ENCODE data around the gene PRAC2.

The PRAC2 gene

DNA sequence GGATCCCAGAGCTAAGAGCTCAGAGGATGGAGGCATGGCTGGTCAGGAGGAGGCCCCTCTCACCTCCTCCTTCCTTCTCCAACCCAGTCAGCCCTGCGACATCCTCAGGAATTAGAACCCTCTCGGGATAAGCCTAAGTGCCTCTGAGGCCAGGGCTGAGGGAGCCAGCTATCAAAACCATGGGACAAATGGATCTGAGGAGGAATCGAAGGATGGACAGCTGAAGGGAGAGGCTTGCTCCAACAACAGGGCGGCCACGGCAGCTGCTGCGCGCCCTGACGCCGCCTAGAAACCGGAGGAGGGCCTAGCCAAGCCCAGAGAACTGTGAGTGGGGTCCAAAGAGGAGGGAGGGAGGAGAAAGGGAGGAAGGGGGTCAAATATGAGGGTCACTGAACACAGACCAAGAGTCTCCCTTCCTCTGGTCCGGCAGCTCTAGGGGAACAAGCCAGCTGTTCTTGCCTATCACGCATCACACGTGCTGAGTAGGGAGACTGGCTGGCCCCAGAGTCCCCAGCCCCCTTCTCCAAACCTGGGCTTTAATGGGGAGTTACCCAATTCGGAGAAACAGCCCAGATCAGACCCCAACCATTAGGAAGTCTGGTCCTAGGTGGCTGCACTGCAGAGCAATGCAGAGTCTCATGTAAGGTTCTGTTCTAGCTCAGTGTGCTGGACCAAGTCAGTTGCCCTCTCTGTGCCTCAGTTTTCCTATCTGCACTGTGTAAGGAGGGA is 11.5 kb downstream of the PRAC2 start:
- no peak for DNase-seq

DNA sequence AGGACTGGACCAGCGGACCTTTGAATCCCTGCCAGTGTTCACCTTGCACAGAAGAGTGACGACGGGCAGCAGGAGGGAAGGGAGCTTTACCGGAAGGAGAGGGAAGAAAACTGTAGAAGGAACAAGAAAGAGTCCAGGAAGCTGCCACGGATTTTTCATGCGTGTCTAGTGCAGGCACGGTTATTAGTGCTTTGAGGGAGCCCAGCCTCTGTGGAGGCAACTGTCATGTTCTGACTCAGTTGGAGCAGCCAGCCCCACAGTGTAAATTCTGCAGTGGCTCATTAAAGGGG is 12.0 kb downstream of the PRAC2 start:
- no peak for DNase-seq

DNA sequence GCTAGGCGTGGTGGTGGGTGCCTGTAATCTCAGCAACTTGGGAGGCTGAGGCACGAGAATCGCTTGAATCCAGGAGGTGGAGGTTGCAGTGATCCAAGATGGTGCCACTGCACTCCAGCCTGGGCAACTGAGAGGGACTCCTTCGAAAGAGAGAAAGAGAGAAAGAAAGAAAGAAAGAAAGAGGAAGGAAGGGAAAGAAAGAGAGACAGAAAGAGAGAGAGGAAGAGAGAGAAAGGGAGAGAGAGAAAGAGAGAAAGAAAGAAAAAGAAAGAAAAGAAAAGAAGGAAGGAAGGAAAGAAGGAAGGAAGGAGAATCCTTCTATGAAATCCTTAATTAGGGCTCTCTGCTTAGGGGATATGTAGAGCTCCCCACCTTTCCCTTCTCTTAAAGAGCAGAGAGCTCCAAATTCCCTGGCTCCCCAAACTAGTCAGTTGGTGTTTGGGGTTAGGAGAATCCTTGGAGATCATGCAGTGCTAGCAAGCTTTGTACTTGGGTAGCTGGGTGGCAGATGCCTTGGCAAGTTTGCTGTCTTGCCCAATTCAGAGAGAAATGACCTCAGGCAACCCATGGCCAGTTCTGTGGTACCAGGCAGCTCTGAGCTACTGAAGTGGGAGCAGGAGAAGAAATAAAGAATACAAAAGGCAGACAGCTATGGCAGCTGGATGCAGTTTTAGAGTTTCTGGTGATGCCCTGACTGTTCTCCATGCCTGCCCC is 14.5 kb downstream of the PRAC2 start:
- no peak for DNase-seq

DNA sequence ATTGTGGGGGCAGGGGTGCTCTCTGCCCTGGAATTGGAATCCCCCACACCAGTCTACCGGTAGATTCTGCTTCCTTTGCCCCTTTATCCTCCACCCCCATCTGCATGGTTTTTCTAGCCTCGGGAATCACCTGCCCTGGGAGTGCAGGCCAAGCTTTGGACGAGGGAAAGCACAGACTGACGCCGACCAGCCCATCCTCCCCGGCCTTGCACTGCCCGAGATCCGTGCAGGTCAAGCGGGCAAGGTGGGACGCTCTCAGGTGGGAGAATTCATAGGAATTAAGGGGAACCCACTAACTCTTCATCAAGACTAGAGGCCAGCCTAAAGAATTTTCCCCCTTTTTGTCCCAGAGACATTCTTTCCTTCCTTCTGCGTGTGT is 15.4 kb downstream of the PRAC2 start:
- DNase-seq, result no peak

DNA sequence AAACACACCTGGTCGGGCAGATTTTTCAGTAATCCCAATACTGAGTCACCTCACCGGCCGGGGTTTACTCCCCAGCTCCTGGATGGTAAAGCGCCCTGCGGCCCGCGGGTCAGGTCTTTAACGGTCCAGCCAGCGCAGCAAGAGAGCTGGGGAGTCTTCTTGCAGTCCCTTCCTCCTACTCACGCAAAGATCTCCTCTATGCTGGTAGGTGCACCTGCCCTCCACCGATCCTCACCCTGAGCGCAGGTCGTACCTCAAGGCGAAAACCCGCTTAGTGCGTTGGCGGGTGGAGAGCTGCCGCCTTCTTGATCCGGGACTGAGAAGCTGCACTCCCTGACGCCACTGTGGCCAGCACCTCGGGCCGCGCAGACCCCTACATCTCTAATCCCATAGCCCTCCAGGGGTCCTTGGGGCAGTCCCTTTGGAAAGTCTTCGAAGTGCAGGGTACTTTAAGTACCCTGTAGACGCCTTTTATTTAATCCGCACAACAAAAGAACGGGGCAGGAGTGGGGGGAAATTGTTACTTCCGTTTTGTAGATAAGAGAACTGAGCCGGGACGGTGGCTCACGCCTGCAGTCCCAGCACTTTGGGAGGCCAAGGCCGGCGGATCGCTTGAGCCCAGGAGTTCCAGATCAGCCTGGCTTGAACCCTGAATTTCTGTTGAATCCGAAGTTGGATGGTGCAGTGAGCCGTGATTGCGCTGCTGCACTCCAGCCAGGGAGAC is 16.0 kb downstream of the PRAC2 start:
- DNase-seq, result no peak

DNA sequence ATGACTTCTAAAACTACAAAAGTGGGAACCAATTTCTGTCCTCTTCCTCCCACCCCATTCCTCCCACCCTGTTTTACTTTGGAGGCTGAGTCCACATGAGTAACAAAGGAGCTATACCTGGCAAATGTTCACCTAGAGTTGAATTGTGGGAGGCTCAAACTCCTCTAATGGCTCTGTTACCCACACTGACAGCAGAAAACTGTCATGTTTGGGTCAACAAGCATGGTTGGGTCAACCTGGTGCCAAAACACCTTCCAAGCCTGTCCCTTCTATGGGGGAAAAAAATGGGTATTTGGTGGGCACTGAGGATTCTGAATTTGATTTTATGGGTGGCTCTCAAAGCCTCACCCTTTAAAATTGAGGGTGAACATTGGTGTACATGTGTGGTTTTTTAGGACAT is 17.6 kb downstream of the PRAC2 start:
- no peak for DNase-seq

DNA sequence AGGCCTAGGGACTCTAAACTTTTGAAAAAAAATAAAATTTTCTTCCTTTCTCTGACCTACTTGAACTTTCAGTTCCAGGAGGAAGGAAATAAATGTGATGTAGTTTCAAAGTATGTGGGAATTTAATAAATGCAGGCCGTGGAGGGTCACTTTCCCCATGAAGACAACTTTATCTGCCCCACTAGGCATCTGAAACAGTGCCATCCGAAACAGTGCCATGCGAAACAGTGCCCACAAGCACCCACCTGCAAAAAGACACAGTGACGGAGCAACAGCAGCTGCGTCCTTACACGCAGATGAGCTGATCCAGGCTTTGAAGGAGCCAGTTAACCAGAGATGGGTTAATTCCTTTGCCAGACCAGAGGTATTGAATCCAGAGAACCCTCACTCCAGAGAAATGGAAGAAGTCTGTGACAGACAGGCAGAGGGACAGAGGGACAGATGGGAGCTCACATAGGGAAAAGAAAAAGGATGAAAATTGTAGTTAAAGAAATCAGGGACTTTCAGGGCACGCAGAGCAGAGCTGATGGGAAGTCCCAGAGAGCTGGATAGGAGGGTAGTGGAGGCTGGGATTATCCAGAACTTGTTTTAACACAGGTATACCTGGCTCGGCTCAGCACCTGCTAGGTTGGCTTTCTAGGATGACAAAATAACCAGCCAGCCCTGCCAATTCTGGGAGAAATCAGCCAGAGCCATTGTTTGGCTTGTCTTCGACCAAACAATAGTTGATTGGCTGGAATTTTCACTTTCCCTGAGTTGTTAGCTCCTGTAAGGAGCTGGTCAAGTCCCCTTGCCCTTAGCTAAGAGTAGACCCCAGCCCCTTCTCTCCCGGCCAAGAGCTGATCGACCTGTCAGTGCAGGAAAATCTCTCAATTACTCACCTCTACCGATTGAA is 22.6 kb downstream of the PRAC2 start:
- no peak for DNase-seq

DNA sequence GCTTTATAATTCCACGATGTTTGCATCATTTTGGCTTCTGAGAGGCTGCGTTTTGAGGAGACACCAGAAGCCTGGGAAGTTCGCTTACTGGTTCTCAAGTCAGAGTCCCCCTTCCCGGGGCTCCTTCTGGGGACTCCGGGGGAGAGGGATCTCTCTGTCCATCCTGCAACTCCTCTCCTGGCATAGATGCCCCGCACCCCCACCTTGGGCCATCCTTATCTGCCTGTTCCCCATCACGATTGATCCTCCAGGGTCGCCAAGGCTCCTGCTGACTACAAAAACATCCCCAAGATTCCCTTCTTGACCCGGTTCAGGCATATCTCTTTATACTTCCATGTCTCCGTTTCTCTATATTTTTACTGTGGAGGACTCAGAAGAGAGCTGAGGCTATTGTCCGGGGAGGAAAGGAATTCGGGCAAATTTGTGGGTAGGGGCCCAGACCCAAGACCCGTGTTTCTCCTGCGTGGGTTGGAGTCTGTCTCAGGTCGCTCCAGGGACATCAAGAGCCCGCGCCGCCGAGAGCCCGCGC is 24.0 kb downstream of the PRAC2 start:
- no peak for DNase-seq

DNA sequence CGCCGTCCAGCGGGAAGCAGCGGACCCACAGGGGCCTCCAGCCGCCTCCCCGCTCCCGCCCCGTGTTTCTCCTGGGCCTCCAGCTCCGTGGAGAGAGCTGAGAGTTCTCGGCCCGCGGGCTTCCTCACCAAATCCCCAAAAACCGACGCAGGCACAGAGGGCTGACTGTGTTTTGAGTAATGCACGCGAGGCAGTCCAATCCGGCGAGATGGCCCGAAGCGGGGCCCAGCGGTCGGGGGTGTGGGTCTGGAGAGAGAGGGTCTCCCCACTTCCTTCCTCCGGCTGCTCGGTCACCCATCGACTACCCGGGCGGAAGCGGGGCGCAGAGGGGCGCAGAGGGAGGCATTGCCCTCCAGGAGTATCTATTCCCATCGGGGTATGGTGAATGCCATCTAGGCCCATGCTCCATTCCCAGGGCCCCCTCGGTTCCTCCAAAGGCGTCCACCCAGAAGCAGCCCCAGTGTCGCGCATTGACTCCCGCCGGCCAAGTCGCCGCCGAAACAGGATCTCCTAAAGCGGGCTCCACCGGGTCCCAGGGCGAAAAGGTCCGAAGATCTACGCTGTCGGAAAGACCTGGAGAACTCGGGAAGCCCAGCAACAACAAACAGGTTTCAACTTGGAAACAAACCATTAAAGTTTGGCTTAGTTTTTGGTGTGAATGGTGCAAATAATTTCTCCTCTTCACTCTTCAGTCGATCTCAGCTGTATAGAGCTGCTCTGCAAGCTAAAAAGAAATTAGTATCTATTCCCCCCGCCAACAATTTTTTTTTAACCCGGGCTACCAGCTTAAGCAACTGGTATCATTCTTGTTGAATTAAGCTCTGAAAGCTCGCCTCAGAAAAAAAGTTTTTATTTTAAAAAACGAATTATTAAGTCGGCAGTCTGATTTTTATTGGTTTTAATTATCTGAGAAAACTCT is 24.7 kb downstream of the PRAC2 start:
- no peak for DNase-seq

DNA sequence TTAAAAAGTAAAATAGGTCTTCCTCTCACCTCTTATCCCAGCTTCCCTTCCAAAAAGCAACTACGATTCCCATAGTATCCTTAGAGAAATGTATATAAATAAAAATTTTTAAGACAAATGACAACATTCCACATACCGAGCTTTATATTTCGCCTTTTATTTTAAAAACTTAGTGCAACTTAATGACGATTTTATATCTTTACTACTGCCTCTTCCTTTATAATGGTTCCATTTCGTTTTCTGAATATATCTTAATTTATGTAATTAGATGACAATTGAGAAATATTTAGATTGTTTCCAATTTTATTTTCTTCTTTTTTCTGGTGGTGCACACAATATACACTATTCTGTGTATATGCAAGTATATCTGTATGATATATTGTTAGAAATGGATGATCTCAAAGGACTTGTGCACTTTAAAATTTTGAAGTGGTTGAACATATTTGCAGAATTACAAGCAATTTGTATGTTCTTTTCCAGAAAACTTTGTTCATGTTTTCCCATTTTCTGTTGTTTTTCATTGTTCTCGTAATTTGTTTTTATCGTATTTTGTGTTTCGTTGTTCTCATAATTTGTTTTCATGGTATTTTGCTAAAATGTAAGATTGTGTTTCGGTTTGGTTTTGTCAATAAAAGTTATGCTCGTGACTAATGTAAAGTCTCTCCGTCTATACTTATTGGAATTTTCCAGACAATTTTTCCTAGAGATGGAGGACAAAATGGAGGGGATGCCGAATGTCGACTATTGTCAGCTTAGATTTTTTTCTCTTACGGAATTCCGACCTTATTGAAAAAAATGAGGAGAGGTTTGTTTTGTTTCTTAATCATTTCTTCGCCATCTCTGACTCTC is 26.0 kb downstream of the PRAC2 start:
- DNase-seq, result no peak

DNA sequence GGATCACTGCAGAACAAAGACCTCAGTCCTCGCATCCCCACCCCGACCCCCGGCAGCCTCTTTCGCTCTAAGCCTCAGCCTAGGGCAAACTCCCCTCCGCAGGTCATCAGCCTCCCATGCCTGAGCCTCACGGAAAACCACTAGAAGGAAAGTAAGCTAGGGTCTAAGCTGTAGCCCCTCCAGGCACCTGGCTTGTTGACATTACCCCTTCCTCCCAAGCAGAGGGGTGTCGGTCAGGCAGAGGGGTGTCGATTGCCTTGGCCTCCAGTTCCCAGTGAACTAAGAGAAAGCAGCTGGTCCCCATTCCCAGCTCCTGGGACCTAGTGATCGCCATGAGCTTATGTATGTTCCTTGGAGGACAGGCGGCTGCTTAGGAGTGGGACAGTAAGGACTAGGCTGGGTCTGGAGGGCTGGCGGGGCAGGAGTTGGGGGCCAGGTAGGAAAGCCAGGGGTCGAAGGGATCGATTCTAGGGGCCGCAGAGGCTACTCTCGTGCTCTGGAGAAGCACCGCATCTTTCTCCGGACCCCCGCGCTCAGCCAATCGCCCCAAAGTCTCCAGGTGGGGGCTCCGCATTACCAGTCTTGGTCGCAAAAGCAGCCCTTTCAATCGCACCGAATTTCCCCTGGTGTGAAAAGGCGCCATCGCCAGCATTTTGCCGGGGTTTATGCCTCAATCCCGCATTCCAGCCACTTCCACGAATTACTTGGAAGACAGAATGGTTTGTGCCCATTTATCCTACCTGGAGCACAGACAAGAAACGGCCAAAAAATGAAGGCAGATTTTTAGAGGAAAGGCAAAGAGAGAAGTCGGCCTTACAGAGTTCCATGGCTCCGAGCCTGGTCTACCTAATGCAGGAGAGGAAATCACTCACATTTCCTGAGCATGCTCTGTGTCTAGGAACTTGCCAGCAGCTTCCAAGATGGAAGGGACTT is 26.9 kb downstream of the PRAC2 start:
- no peak for DNase-seq

DNA sequence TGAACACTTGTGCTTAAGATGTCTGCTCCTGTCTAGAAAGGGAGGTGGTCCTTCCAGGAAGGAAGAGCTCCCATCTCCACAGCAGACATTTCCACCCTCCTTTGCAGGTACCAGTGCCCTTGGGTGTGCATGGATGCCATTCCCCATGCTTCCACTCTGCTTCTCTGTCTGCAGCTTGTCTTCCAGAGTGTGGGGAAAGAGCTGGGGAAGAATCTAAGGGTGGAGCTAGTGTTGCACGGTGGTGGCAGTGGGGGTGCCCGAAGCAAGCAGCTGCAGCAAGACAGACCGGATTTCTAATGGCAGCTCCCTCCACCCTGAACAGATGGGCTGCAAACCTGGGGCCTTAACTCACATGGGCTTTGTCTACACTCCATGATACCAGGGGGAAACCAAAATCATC is 28.2 kb downstream of the PRAC2 start:
- DNase-seq, result no peak

DNA sequence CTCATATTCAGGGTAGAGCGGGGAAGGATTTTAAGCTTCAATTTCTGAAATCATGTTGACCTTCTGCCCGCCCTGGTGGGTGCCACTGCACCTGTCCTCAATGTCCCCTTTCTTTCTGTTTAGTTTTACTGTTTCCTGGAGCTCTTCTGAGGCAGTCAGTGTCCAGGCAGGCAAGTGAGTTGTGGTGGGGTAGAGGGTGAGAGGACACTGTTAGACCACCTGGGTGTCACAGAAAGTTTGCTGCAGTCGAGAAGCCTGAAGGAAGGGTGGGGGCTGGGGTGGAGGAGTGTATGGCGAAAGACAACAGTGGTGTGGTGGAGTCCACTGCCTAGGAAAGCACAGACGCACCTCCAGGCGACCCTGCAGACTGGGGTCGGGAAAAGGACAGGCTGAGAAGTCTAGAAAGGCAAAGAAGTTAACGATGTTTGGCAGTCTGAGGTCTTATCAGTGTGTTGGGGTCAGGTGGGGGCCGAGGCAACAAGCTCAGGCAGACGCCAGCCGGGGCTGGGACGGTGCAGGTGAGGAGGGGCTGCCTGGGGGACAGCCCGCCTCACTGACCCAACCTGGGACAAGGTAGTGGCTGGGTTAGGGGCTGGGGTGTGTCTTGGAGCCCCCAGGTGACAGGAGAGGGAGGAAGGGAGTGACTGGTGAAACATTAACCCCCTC is 28.9 kb downstream of the PRAC2 start:
- no peak for DNase-seq

DNA sequence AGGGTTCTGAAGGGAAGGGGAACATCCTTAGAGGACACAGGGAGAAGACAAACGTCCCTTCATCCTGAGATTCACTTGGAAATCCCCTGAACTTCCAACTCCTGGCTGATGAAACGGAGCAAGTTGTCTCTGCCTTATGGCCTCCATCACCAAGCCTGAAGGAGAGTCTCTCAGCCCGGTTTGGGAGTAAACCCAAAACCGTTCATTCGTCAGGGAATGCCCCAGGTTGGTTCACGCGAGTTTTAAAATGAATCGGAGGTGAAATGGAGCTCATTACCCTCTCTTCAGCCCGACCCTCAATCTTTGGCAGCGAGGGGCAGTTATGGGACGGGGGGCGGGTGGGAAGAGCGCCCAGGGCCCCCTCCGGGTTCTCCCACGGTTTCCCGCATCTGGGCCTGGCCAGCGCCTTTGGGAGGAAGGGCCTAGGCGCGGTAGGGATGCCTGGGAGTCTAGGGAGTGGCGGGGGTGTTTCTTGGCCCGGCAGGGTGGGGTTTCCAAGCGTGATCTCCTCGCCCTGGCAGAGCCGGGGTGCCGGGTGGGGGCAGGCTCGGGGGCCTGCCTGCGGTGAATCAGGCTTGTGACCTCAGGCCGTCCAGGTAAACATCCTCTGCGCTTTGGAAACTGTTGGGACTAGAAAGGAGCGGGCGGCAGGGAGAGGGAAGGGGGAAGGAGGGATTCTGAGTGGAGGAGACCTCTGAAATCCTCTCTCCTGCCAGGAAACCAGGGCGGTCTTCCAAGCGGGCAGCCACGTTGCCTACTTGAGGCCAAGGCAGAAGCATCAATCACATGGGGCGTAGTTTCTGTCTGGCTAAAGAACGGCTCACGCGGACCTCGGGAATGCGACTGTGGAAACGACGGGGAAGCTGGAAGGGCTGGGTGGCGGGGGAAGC is 29.7 kb downstream of the PRAC2 start:
- DNase-seq, result no peak

DNA sequence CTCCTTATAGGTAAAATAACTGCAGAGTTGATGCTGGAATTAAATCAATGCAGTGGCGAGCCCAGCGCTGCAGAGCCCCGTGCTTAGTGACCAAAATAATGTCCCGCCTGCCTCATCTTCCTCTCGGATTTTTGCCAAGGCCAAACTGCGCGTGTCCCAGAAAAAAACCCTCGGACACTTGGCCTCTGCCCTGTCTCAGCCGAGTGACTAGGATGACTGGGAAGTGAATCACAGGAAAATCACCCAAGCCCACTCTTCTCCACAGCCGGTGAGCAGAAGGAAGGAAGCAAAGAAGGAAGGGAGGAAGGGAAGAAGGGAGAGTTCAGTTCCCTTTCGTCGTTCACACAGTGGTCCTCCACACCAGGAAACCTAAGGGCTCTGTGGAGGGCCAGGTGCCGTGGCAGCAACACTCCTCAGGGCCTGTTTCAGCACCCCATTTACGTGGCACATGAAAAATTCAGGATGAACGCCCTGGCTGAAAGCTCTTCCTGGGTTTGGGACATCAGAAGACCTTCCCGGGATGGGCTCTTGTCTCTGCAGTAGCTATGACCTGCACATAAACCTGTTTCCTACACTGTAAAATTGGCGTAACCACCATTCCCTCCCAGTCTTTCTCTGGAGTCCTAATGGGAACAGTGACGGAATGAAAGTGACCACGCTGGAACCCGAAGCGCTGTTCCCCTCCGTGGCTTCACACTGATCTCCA is 31.0 kb downstream of the PRAC2 start:
- no peak for DNase-seq

DNA sequence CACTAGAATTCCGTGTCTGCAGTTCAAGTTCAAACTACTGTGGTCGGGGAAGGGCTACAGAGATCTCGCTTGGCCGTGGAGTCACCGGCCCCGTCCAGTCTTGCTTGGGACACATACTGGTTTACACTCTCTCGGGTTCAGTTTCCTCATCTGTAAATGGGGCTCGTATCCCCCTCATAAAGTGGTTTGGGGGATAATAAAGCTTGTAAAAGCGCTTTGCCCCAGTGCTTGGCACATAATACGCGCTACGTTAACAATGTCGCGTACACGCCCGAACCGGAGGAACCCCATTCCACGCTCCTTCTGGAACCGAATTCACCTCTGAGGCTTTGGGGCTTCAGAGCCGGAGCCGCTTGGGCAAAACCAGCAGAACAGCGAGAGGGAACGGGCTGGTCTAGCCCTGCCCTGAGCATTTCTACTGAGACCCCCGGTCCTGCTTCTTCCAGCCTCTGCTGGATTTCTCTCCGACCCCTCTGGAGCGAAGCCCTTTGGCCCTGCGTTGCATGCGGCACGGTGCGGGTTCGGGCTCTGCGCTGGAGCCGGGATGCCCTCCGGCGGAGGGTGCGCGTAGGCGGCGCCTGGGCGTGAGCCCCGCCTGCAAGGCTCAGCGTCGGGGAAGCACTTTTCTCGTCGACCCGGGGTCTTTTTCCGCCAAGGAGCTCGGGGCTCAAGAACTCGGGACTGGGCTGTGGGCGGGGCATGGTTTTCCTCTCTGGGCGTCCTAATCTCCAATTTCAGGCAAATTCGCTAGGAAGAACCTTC is 31.7 kb downstream of the PRAC2 start:
- no peak for DNase-seq

DNA sequence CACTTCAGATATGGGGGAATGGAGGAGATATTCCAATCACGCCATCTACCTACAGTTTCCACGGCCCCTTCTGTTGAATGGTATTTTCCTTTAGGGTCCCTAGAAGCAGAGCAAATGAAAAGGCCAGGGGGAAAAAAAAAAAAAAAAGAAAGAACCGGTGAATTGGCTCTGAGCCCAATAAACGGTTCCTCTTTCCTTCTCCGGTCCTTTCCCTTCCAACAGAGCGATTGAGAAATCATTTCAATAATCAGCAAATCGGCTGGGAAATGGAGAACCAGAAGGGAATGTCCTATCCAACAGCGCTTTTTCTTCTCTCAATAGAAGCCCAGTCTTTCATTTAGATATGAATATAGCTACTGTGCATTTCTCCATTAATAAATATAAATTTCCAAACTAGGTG is 32.4 kb downstream of the PRAC2 start:
- DNase-seq, result no peak

All from activated CD8-positive, alpha-beta memory T cell treated with anti-CD3 and anti-CD28 coated beads, Interleukin-2, amount 50 U/mL, for 48 hours (primary cell).